ENCODE measurements around the gene SLC25A21.

The SLC25A21 gene

DNA sequence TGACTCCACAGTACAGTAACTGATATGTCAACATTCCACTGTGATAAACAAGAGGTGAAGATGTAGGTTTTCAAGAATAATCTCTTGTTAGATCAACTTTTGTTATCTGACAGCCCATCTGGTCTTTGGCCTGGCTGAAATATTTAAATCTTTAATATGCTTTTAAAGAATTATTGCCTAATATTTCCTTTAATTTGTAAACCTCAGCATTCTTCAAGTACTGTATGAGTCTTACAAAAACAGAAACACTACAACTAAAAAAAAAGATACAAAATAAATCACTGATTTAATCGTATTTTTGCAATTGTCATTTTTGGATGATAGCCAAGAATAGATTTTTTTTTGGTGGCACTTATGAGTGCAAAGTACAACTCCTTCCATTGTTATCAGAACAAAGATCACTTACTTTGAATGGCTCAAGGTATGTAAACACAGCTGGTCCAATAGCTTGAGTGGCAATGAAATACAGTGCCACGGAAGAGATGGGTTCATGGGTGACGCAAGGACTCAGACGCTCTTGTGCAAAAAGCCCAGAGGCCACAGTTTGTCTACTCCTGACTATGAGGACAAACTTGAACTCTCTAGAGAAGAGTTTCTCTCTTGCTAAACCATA lies 401.3 kb downstream of the SLC25A21 start:
- no peak for DNase-seq

GRCh38 chr14:36768638-36769337 lies 403.6 kb downstream of the SLC25A21 start:
- DNase-seq, result no peak

DNA sequence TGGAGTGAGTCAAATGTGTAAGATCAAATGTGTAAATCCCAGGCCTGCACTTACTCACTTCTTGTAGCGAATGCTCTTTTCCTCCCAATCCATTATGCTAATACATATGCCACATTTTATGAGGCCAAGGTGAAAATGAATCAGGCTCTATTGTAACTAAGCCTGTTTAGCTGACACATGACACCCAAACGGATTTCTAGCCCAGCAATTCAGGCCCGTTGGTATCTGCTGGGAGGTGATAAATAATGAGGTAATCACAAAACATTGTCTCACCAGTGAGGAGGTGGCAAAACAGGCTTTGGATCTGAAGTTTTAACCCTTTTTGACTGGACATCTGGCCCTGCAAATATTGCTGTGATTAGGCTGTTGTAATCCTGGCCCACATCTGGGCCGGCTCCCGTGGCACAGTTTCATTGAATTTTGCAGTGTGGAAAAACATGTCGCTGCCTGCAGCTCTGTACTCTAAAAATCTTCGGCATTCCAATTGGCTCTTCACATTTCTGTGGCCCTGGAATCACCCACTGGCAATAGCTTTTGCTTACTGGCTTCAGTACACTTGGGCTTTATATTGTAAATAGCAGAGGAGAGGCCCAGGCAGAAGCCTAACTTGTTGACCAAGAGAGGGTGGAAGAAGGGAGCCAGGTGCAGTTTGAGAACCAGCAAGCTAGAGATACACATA lies 404.7 kb downstream of the SLC25A21 start:
- DNase-seq, result no peak

DNA sequence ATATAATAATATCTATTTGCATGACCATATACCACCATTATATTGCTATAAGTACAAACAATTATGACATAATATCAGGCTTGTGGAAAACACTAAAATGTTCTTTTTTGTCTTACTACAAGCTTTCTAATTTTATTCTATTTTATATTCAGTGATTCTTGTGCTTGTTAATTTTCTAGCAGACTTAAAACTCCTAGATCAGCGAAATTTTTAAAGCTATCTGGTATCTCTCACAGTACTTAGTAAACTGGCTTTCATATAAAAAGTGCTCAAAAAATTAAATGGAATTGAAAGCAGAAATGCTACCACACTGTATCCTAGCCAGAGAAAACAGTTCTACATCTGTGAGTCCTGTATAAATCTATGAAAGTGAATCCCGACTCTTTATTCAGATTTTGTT lies 405.4 kb downstream of the SLC25A21 start:
- no peak for DNase-seq

- no peak for DNase-seq
Observed at GRCh38 chr14:36757734-36758601, 414.4 kb downstream of the SLC25A21 start.

- DNase-seq, result no peak
Observed at GRCh38 chr14:36756226-36756625, 416.2 kb downstream of the SLC25A21 start.

- DNase-seq, result no peak
Observed at GRCh38 chr14:36755756-36756155, 416.6 kb downstream of the SLC25A21 start.

DNA sequence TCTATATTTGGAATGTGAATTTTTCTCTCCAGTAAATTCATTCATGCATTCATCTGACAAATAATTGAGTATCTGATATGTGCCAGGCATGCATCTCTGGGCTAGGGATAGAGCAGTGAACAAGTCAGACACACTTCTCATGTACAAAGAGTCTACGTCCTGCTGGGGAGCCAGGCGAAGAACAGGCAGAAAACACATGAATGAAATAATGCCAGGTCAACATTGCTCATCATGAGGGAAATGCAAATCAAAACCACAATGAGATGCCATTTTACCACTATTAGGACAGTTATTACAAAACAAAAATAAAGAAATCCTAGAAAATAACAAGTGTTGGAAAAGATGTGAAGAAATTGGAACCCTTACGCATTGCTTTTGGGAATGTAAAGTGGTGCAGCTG lies 420.5 kb downstream of the SLC25A21 start:
- no peak for DNase-seq

DNA sequence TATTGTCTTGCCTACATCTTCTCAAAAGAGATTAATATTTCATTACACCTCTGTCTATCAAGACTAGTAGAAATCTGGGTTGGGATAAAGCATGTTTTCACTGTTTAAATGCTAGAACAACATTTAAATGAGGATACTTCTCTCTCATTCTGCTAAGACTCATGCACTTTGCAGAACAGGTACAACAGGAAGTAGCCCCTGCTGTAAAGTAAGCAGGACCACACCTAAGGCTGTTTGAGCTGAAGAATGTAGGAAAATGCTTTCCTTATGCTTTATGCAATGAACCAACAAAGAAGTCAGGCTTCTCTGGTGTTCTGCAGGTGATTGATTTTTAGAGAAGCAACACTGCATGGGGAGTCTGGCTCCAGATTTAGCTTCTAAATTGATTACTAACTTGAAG lies 421.3 kb downstream of the SLC25A21 start:
- DNase-seq, result no peak

DNA sequence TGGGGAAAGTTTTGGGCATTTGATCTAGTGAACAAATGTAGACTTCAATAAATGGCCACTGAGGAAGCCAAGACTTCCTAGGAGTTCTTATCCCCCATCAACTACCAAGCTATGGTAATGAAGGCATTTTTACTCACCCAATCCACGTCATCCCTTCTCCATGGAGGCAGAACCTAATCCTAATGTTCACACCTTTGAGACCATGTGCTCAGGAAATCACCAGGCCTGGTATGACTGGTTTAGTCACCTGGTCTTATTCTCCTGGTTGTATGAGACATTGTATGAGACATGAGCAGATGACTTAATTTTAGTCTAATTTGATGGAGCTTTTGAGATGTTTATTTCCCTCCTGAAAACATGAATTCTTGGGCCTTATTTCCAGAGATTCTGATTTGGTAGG lies 422.2 kb downstream of the SLC25A21 start:
- DNase-seq, result no peak

DNA sequence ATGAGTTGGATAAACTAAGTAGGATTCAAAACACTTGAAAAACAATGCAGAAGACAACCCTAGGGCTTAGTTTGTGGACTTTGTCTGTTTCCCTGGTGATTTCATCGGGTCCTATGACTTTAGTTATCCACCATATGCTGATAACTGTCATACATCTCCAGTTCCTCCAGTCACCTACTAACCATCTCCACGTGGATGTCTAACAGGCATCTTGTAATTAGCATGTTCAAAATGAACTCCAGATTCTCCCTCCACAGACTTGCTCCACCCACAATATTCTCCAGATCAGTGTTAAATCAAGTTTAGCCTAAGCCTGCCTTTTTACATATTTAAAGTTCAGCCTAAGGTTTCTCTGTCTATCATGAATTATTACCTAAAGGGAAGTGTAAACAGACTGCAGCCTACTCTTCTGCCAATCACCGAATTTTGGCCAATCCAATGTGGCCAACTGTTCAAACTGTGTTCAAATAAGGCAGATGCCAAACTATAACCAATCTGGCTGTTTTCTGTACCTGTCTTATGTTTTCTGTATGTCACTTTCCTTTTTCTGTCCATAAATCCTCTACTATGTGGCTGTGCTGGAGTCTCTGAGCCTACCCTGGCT lies 423.7 kb downstream of the SLC25A21 start:
- no peak for DNase-seq

DNA sequence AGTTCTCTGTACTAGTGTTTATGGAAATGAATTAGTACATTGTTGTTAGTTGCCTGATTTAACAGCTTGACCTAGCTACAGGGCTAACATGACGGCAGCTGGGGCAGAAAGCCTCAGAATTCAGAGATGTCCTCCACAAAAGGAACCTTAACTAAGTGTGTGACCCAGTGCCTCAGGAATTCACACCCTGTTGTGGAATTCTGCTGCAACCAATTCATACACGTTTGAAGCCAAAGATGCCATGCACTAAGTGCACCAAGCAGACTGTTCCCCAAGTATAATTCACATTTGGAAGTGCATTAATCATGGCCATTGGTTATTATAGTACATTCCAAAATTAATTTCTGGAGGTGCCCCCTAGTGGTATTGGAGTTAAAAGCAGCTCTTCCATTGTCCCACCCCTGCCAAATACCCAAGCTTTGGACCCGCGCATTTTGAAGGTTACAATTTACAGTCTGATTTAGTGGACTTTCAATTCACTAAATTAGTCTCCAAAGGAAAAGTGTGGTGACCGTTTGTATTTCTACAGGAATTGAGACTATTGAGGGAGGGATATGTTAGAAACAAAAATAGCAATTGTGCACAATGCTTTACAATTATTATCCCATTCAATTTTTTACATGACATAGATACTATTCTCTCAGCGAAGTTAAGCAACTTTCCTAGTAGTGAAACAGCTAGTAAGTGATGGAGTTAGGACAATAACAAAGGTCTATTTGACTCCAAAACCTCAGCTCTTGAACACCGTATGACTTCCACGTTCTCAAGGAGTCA lies 424.8 kb downstream of the SLC25A21 start:
- no peak for DNase-seq

GRCh38 chr14:36746872-36747271 lies 425.5 kb downstream of the SLC25A21 start:
- DNase-seq, result no peak

GRCh38 chr14:36741858-36742257 lies 430.5 kb downstream of the SLC25A21 start:
- DNase-seq, result no peak

DNA sequence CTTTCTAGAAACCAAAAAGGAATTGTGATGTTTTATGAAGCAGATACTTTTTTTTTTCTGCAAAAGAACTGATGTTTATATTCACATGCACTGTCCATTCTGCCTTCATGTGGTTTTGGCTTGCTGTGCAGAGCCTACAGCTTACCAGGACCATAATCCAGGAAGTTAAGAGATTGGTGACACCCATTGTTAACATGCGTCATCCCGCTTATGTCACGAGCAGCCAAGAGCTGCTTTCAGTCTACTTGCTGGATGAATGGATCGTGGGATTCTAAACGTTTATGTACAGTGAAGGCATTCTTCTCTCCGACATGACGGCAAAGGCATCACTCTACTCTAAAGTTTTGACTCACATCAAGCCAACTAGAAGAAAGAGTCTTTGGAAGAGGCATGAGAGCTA lies 434.1 kb downstream of the SLC25A21 start:
- DNase-seq, result no peak

GRCh38 chr14:36726128-36726527 lies 446.3 kb downstream of the SLC25A21 start:
- DNase-seq, result no peak

DNA sequence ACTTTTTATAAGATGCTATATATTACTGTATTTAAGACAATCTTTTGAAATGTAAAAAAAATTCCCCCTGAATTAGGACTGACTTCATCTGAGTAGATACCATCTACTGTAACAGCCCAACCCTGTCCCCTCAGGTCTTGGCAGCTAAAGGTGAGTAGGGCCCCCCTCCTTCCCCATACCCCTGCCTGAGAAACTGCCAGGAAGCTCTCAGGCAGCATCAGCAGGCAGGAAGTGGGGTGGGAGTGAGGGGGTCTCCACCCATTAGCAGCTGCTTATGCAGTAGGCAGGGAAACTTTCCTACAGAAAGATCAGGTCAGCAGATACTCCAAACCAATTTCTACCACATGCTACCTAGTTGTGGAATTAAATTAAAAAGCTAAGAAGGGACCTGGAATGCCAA lies 448.2 kb downstream of the SLC25A21 start:
- no peak for DNase-seq

- DNase-seq, result no peak
Observed at GRCh38 chr14:36723530-36723929, 448.9 kb downstream of the SLC25A21 start.

DNA sequence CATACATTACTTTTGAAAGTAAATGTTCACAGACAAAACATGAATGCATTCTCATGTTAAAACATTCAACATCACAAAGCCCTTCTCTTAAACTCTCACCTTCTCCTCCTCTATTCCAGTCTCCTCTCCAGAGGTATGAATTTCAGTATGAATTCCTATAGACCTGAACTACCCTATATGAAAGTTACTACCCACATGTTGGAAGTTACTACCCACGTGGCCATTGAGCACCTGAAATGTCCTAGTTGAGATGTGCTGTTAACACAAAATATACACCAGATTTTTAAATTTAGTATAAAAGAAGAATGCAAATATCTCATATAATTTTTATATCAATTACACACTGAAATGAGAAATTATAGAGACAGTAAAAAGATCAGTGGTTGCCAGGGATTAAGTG lies 450.5 kb downstream of the SLC25A21 start:
- no peak for DNase-seq

DNA sequence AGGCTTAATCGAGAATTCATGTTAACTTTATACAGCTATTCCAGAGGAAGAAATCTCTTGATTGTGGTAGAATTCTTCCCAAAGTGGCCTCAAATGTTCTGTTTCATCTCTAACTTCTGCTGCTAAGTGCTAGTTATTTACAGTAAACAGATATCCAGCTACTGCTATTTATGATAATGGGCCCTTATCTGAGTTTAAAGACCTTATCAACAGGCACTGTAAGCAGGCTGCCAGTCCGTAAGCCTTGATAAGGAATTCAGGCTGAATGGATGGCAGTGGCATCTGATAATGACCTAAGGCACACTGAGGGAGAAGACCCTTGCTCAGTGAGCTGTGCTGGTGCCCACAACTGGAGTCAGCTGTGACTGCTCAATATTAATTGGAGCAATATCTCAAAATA lies 451.7 kb downstream of the SLC25A21 start:
- DNase-seq, result no peak

- DNase-seq, result no peak
Observed at GRCh38 chr14:36719823-36720222, 452.6 kb downstream of the SLC25A21 start.

Measured in amygdala (tissue), 56 donors.